ENCODE measurements around the gene TSHZ2.
"Not testable (repeated sequence)": the region's sequence is repeated elsewhere in the genome, so short reads cannot be mapped to it uniquely, and the experiment has no call there.

TSHZ2 gene

GRCh38 chr20:53438368-53438767 is 466.2 kb downstream of the TSHZ2 start:
- no peak for DNase-seq (ENCODE audit: low read depth in 2 of 3, low spot score in 2 of 3)

GRCh38 chr20:53439046-53439445 is 466.9 kb downstream of the TSHZ2 start:
- no peak for DNase-seq (ENCODE audit: low read depth in 2 of 3, low spot score in 2 of 3)

- DNase-seq (ENCODE audit: low read depth in 2 of 3, low spot score in 2 of 3) = no peak
Measured at GRCh38 chr20:53439616-53440015, 467.5 kb downstream of the TSHZ2 start.

GRCh38 chr20:53444401-53445149 is 472.4 kb downstream of the TSHZ2 start:
- no peak for DNase-seq (ENCODE audit: low read depth in 2 of 3, low spot score in 2 of 3)

GRCh38 chr20:53445321-53445731 is 473.2 kb downstream of the TSHZ2 start:
- DNase-seq (ENCODE audit: low read depth in 2 of 3, low spot score in 2 of 3) = no peak

GRCh38 chr20:53445932-53446331 is 473.8 kb downstream of the TSHZ2 start:
- no peak for DNase-seq (ENCODE audit: low read depth in 2 of 3, low spot score in 2 of 3)

GRCh38 chr20:53447316-53447715 is 475.2 kb downstream of the TSHZ2 start:
- no peak for DNase-seq (ENCODE audit: low read depth in 2 of 3, low spot score in 2 of 3)

GRCh38 chr20:53448426-53448825 is 476.3 kb downstream of the TSHZ2 start:
- DNase-seq (ENCODE audit: low read depth in 2 of 3, low spot score in 2 of 3) = no peak

- no peak for DNase-seq (ENCODE audit: low read depth in 2 of 3, low spot score in 2 of 3)
Measured at GRCh38 chr20:53448875-53449274, 476.7 kb downstream of the TSHZ2 start.

- no peak for DNase-seq (ENCODE audit: low read depth in 2 of 3, low spot score in 2 of 3)
Measured at GRCh38 chr20:53453076-53453475, 480.9 kb downstream of the TSHZ2 start.

- no peak for DNase-seq (ENCODE audit: low read depth in 2 of 3, low spot score in 2 of 3)
Measured at GRCh38 chr20:53454675-53455276, 482.6 kb downstream of the TSHZ2 start.

- no peak for DNase-seq (ENCODE audit: low read depth in 2 of 3, low spot score in 2 of 3)
Measured at GRCh38 chr20:53463101-53463972, 491.2 kb downstream of the TSHZ2 start.

- no peak for DNase-seq (ENCODE audit: low read depth in 2 of 3, low spot score in 2 of 3)
Measured at GRCh38 chr20:53466279-53466678, 494.1 kb downstream of the TSHZ2 start.

- no peak for DNase-seq (ENCODE audit: low read depth in 2 of 3, low spot score in 2 of 3)
Measured at GRCh38 chr20:53468587-53468986, 496.4 kb downstream of the TSHZ2 start.

- not testable (repeated sequence) for DNase-seq (ENCODE audit: low read depth in 2 of 3, low spot score in 2 of 3)
Measured at GRCh38 chr20:53472859-53473258, 500.7 kb downstream of the TSHZ2 start.

- no peak for DNase-seq (ENCODE audit: low read depth in 2 of 3, low spot score in 2 of 3)
Measured at GRCh38 chr20:53480913-53481312, 508.8 kb downstream of the TSHZ2 start.

- DNase-seq (ENCODE audit: low read depth in 2 of 3, low spot score in 2 of 3) = no peak
Measured at GRCh38 chr20:53487461-53488200, 515.5 kb downstream of the TSHZ2 start.

GRCh38 chr20:53488775-53489272 is 516.7 kb downstream of the TSHZ2 start:
- no peak for DNase-seq (ENCODE audit: low read depth in 2 of 3, low spot score in 2 of 3)

- no peak for DNase-seq (ENCODE audit: low read depth in 2 of 3, low spot score in 2 of 3)
Measured at GRCh38 chr20:53489528-53489927, 517.4 kb downstream of the TSHZ2 start.

- no peak for DNase-seq (ENCODE audit: low read depth in 2 of 3, low spot score in 2 of 3)
Measured at GRCh38 chr20:53490620-53491019, 518.5 kb downstream of the TSHZ2 start.

GRCh38 chr20:53491462-53491861 is 519.3 kb downstream of the TSHZ2 start:
- no peak for DNase-seq (ENCODE audit: low read depth in 2 of 3, low spot score in 2 of 3)
